ENCODE measurements around the gene MYO1A. TPM values are rescaled to one million over a fixed set of nuclear protein-coding genes. Genes with fewer than 3 reads are reported as not detected.

MYO1A gene
- total RNA-seq, 1 donor from 2014 or later, result 2.6 TPM

- H3K4me1 Mint-ChIP-seq (ENCODE audit: low read depth), result peaks cover 77% of the 10 kb centered on the region
- H3K36me3 Mint-ChIP-seq (ENCODE audit: low read depth), result peaks cover 55% of the 10 kb centered on the region
- peak overlapping the region; percentile 76 for H3K27ac Mint-ChIP-seq
- intact Hi-C loops (cut with micrococcal nuclease), result no loop called here
- H3K9me3 Mint-ChIP-seq, result no peaks in the 10 kb centered on the region
- H3K27me3 Mint-ChIP-seq (ENCODE audit: insufficient read depth), result peaks cover 2% of the 10 kb centered on the region
- H3K4me3 Mint-ChIP-seq, result peak overlapping the region; percentile 83
- no peak for DNase-seq (ENCODE audit: low spot score)
Measured at GRCh38 chr12:57091638-57092528, 42.0 kb upstream of the MYO1A start.

GRCh38 chr12:57090924-57091637 lies 41.2 kb upstream of the MYO1A start:
- peak overlapping the region; percentile 83 for H3K4me3 Mint-ChIP-seq
- H3K27ac Mint-ChIP-seq, result peak overlapping the region; percentile 68
- intact Hi-C loops (cut with micrococcal nuclease), result no loop called here
- peaks cover 47% of the 10 kb centered on the region for H3K36me3 Mint-ChIP-seq (ENCODE audit: low read depth)
- DNase-seq (ENCODE audit: low spot score), result no peak
- H3K9me3 Mint-ChIP-seq, result no peaks in the 10 kb centered on the region
- H3K4me1 Mint-ChIP-seq (ENCODE audit: low read depth), result peaks cover 79% of the 10 kb centered on the region
- peaks cover 2% of the 10 kb centered on the region for H3K27me3 Mint-ChIP-seq (ENCODE audit: insufficient read depth)

GRCh38 chr12:57090490-57090889 lies 40.6 kb upstream of the MYO1A start:
- no peak for DNase-seq (ENCODE audit: low spot score)
- H3K4me3 Mint-ChIP-seq, result peak overlapping the region; percentile 83
- H3K36me3 Mint-ChIP-seq (ENCODE audit: low read depth), result peaks cover 44% of the 10 kb centered on the region
- intact Hi-C loops (cut with micrococcal nuclease), result no loop called here
- no peaks in the 10 kb centered on the region for H3K9me3 Mint-ChIP-seq
- H3K27ac Mint-ChIP-seq, result peak overlapping the region; percentile 68
- peaks cover 81% of the 10 kb centered on the region for H3K4me1 Mint-ChIP-seq (ENCODE audit: low read depth)
- H3K27me3 Mint-ChIP-seq (ENCODE audit: insufficient read depth), result peaks cover 2% of the 10 kb centered on the region

GRCh38 chr12:57089271-57090245 lies 39.6 kb upstream of the MYO1A start:
- Mint-ChIP-seq H3K27ac (peak overlapping the region; percentile 85), H3K36me3 (ENCODE audit: low read depth) (peaks cover 39% of the 10 kb centered on the region)

GRCh38 chr12:57088354-57089270 lies 38.7 kb upstream of the MYO1A start, which contains the start of gene NAB2:
Gene NAB2 (plus strand): TSS chr12:57089114. CDS start chr12:57089272, 158 bp downstream.
- peaks cover 76% of the 10 kb centered on the region for H3K4me1 Mint-ChIP-seq (ENCODE audit: low read depth)
- H3K27ac Mint-ChIP-seq, result peak within 1 kb of the TSS; percentile 98
- intact Hi-C loops (cut with micrococcal nuclease), result loop anchor here (1.0 to 10.0 kb wide), 6 partner anchors 19 to 856 kb away; partner anchors contain the start of genes ATP23, IL23A, PAN2 and SHMT2
- H3K4me3 Mint-ChIP-seq, result peak within 1 kb of the TSS; percentile 97
- peak; percentile 88 for DNase-seq (ENCODE audit: low spot score)
- no peaks in the 10 kb centered on the region for H3K9me3 Mint-ChIP-seq
- peaks cover 36% of the 10 kb centered on the region for H3K36me3 Mint-ChIP-seq (ENCODE audit: low read depth)
- no peaks in the 10 kb centered on the region for H3K27me3 Mint-ChIP-seq (ENCODE audit: insufficient read depth)

More at GRCh38 chr12:57089271-57090245, 39.6 kb upstream of the MYO1A start:
- H3K4me1 Mint-ChIP-seq (ENCODE audit: low read depth), result peaks cover 82% of the 10 kb centered on the region
- peaks cover 2% of the 10 kb centered on the region for H3K27me3 Mint-ChIP-seq (ENCODE audit: insufficient read depth)
- peak; percentile 51 for DNase-seq (ENCODE audit: low spot score)
- intact Hi-C loops (cut with micrococcal nuclease), result loop anchor here (1.0 to 10.0 kb wide), 5 partner anchors 20 to 855 kb away; partner anchors contain the start of genes ATP23, IL23A, PAN2 and SHMT2
- no peaks in the 10 kb centered on the region for H3K9me3 Mint-ChIP-seq
- peak overlapping the region; percentile 97 for H3K4me3 Mint-ChIP-seq

DNA sequence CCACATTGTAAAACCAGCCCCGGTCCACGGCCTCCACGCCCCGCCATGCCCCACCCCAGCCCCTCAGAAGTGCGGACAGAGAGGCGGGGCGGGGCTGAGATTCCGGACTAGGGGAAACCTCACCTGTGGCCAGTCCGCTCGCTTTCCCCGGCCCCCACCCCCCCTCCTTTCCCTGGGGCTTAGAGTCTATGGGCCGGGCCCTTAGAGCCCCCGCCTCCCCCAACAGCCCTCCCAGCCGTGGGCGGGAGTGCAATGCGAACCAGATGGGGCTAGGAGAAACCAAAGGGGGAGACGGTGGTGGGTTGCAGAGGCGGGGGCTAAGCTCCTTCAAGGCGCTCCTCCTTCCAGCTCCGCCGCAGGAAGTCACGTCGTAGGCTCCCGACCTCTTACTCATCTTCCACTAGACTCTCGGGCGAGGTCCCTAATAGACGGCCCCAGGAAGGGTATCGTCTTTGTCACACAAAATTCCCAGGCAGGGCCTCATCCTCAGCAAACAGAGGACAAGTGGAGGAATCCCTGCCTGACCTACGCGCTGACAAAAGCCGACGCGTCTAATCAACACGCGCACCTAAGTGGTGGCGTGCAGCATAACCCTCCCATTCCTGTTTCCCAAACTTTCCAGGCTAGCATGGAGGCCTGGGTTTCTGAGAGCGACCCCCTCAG lies 37.9 kb upstream of the MYO1A start:
- Mint-ChIP-seq H3K4me3 (peak overlapping the region; percentile 93), H3K36me3 (ENCODE audit: low read depth) (peaks cover 30% of the 10 kb centered on the region), H3K27ac (peak overlapping the region; percentile 98), H3K9me3 (no peaks in the 10 kb centered on the region), H3K27me3 (ENCODE audit: insufficient read depth) (no peaks in the 10 kb centered on the region), H3K4me1 (ENCODE audit: low read depth) (peaks cover 74% of the 10 kb centered on the region)
- peak; percentile 61 for DNase-seq (ENCODE audit: low spot score)
- intact Hi-C loops (cut with micrococcal nuclease), result loop anchor here (1.0 to 10.0 kb wide), 10 partner anchors 10 to 857 kb away; partner anchors contain the start of genes ATP23, IL23A, MBD6 and NEMP1

DNA sequence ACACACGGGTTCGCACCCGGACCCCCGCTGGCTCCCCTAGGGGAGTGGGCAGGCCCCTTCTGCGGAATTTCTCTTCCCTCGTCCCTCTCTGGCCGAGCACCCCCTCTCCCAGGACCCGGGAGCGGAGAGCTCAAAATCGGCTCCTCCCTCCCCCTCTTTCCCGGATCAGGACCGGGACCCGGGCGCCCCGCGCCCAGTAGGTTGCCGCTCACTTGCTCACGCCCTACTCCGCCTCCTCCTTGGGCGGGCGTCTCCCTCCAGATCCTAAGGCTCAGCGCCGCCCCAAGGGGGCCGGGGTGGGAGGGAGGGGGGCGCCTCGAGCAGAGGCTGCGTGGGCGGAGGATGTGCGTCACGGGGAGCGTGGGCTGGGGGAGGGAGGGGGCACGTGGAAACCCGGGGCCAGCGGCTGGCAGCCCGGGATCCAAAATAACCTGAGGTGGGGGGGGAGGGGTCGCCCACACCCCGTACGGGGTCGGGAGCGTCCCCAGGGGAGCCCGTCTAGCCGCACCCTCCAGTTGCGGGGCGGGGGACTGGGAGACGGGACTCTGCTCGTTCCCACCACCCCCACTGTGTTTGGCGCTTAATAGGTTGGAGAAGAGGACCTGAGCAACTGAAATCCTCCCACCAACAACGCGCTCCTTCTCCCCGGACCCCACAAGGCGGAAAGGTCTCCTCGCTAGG lies 37.2 kb upstream of the MYO1A start:
- Mint-ChIP-seq H3K27ac (peak overlapping the region; percentile 98), H3K4me1 (ENCODE audit: low read depth) (peaks cover 67% of the 10 kb centered on the region), H3K9me3 (no peaks in the 10 kb centered on the region), H3K4me3 (peak overlapping the region; percentile 93), H3K27me3 (ENCODE audit: insufficient read depth) (no peaks in the 10 kb centered on the region), H3K36me3 (ENCODE audit: low read depth) (peaks cover 24% of the 10 kb centered on the region)
- DNase-seq (ENCODE audit: low spot score), result peak; percentile 74
- intact Hi-C loops (cut with micrococcal nuclease), result loop anchor here (1.0 to 10.0 kb wide), 9 partner anchors 9 to 858 kb away; partner anchors contain the start of genes ATP23, IL23A, MBD6 and NEMP1

DNA sequence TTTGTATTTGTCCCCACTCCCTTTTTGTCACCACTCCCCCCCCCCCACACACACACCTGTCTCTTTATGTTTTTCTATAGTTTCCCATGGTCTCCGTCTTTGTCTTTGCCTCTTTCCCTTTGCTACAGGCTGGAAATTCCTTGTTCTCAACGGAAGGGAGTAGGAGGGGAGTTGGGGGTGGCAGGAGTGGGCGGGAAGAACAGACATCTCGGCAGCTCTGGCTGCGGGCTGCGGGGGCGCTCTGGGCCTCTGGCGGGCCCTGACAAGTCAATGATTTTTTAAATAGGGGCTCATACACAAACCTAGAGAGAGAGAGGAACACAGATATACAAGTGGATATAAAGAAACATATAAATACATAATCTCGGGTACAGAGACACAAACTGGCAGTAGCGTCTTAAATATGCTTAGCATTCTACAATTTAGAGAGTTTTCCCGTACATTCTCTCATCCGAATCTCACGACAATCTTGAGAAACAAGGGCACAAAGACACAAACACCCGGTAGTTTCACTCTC lies 36.6 kb upstream of the MYO1A start:
- Mint-ChIP-seq H3K4me3 (peak overlapping the region; percentile 93), H3K27ac (peak overlapping the region; percentile 98), H3K27me3 (ENCODE audit: insufficient read depth) (no peaks in the 10 kb centered on the region), H3K9me3 (no peaks in the 10 kb centered on the region), H3K4me1 (ENCODE audit: low read depth) (peaks cover 61% of the 10 kb centered on the region), H3K36me3 (ENCODE audit: low read depth) (peaks cover 18% of the 10 kb centered on the region)
- intact Hi-C loops (cut with micrococcal nuclease), result loop anchor here (1.0 to 10.0 kb wide), 9 partner anchors 8 to 858 kb away; partner anchors contain the start of genes ATP23, IL23A, MBD6 and NEMP1
- DNase-seq (ENCODE audit: low spot score), result no peak

DNA sequence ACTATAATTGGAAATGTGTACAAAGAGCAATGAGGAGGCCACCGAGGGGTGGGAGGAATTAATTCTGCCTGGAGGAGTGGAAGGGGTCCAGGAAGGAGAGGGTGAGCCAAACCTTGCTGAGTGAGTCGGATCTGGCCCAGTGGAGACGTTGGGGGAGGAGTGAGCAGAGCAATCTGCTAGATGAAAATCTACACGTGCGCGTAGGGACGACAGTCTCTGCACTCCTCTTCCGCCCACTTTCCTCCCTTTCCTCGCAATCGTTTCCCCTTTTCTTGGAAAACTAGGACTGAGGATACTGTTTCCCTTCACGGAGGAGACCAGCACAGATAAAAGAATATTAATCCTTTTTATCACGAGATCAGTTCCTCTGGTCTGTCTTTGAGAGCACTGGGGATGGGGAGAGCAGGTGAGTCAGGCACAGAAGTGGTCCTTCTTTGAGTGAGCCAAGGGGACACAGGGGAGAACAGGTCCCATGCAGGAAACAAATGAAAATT lies 36.1 kb upstream of the MYO1A start:
- intact Hi-C loops (cut with micrococcal nuclease), result loop anchor here (5.0 to 10.0 kb wide), 4 partner anchors 141 to 859 kb away; partner anchors contain the start of genes ATP23, IL23A, PAN2 and SHMT2
- DNase-seq (ENCODE audit: low spot score), result no peak
- peaks cover 58% of the 10 kb centered on the region for H3K4me1 Mint-ChIP-seq (ENCODE audit: low read depth)
- peaks cover 14% of the 10 kb centered on the region for H3K36me3 Mint-ChIP-seq (ENCODE audit: low read depth)
- H3K27ac Mint-ChIP-seq, result peak overlapping the region; percentile 98
- H3K4me3 Mint-ChIP-seq, result peak overlapping the region; percentile 93
- no peaks in the 10 kb centered on the region for H3K27me3 Mint-ChIP-seq (ENCODE audit: insufficient read depth)
- no peaks in the 10 kb centered on the region for H3K9me3 Mint-ChIP-seq

DNA sequence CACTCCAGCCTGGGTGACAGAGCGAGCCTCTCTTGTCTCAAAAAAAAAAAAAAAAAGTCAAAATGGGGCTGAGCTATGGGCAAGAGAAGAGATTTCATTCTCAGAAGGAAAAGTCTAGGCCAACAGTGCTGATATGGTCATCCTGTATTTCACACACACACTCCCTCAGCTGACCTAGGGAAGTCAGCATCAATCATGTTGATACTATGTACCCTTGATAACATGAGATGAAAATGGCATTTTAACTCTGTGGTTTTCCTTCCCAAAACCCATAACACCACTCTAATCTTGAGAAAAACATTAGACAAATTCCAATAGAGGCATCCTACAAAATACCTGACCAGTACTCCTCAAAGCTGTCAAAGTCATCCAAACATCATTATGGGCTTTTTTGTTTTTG lies 30.9 kb upstream of the MYO1A start:
- intact Hi-C loops (cut with micrococcal nuclease), result loop anchor here (10.0 kb wide), 2 partner anchors 746 to 864 kb away; partner anchors contain the start of genes ATP23, IL23A and PAN2
- no peak for DNase-seq (ENCODE audit: low spot score)
- H3K36me3 Mint-ChIP-seq (ENCODE audit: low read depth), result peaks cover 2% of the 10 kb centered on the region
- H3K4me3 Mint-ChIP-seq, result no peak overlapping the region
- H3K9me3 Mint-ChIP-seq, result no peaks in the 10 kb centered on the region
- H3K27ac Mint-ChIP-seq, result no peak overlapping the region
- peaks cover 34% of the 10 kb centered on the region for H3K4me1 Mint-ChIP-seq (ENCODE audit: low read depth)
- H3K27me3 Mint-ChIP-seq (ENCODE audit: insufficient read depth), result no peaks in the 10 kb centered on the region
